ENCODE measurements around the gene MYB.

- TF ChIP-seq CTCF (IDR thresholded peaks at IDR 0.05) = no peak
- no peak for TF ChIP-seq POLR2A (IDR thresholded peaks at IDR 0.05)
- no peak for TF ChIP-seq POLR2AphosphoS5 (IDR thresholded peaks at IDR 0.05)
Observed at GRCh38 chr6:135221505-135221904, 40.4 kb downstream of the MYB start.

Measured in prostate gland (tissue), 2 donors.